DOHH2 (cell line): ENCODE results near the gene ZNF232.
"Not testable (repeated sequence)": the region's sequence is repeated elsewhere in the genome, so short reads cannot be mapped to it uniquely, and the experiment has no call there.

ENCODE experiments used
- EZH2phosphoT487 ChIP-seq: fragments of 200-600 bp; sonication (generic); IDR thresholded peaks from 2 replicates; pipeline ENCODE4 v1.6.1; 2017; ENCODE audit warnings: borderline replicate concordance, mild to moderate bottlenecking, antibody characterized with exemption, low read length, moderate library complexity, mixed read lengths
- TF ChIP-seq, protein P1 (sequence below): fragments of 200-600 bp; sonication (generic); IDR thresholded peaks from one replicate; pipeline ENCODE4 v1.5.1; 2014; ENCODE audit warnings: antibody characterized with exemption, mild to moderate bottlenecking, low read depth, low read length; ENCODE audit not compliant: poor library complexity, severe bottlenecking

- TF ChIP-seq, protein P1, sequence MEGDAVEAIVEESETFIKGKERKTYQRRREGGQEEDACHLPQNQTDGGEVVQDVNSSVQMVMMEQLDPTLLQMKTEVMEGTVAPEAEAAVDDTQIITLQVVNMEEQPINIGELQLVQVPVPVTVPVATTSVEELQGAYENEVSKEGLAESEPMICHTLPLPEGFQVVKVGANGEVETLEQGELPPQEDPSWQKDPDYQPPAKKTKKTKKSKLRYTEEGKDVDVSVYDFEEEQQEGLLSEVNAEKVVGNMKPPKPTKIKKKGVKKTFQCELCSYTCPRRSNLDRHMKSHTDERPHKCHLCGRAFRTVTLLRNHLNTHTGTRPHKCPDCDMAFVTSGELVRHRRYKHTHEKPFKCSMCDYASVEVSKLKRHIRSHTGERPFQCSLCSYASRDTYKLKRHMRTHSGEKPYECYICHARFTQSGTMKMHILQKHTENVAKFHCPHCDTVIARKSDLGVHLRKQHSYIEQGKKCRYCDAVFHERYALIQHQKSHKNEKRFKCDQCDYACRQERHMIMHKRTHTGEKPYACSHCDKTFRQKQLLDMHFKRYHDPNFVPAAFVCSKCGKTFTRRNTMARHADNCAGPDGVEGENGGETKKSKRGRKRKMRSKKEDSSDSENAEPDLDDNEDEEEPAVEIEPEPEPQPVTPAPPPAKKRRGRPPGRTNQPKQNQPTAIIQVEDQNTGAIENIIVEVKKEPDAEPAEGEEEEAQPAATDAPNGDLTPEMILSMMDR, result not testable (repeated sequence)
- TF ChIP-seq EZH2phosphoT487, result not testable (repeated sequence)
Observed at GRCh38 chr17:5136580-5137412, 25.1 kb upstream of the ZNF232 start.
